ENCODE results near the gene PLD4.

PLD4 gene

GRCh38 chr14:104957146-104958113 lies 32.8 kb downstream of the PLD4 start:
- no peak for DNase-seq

- DNase-seq = no peak
Measured at GRCh38 chr14:104964546-104964945, 39.9 kb downstream of the PLD4 start.

- DNase-seq = no peak
Measured at GRCh38 chr14:104965561-104966231, 41.0 kb downstream of the PLD4 start.

- DNase-seq = no peak
Measured at GRCh38 chr14:104966261-104966865, 41.7 kb downstream of the PLD4 start.

GRCh38 chr14:104966981-104967385 lies 42.3 kb downstream of the PLD4 start:
- no peak for DNase-seq

- no peak for DNase-seq
Measured at GRCh38 chr14:104967386-104968152, 42.9 kb downstream of the PLD4 start.

GRCh38 chr14:104968153-104968527 lies 43.5 kb downstream of the PLD4 start:
- no peak for DNase-seq

GRCh38 chr14:104968541-104969401 lies 44.1 kb downstream of the PLD4 start:
- DNase-seq = no peak

- no peak for DNase-seq
Measured at GRCh38 chr14:104969741-104970230, 45.1 kb downstream of the PLD4 start.

GRCh38 chr14:104970231-104971068 lies 45.8 kb downstream of the PLD4 start:
- DNase-seq = no peak

GRCh38 chr14:104971447-104972240 lies 47.0 kb downstream of the PLD4 start:
- no peak for DNase-seq

- DNase-seq = no peak
Measured at GRCh38 chr14:104972301-104973134, 47.8 kb downstream of the PLD4 start.

- no peak for DNase-seq
Measured at GRCh38 chr14:104973135-104973384, 48.4 kb downstream of the PLD4 start.

- no peak for DNase-seq
Measured at GRCh38 chr14:104973385-104974145, 48.9 kb downstream of the PLD4 start.

GRCh38 chr14:104974146-104974541 lies 49.5 kb downstream of the PLD4 start:
- no peak for DNase-seq

GRCh38 chr14:104974665-104975390 lies 50.1 kb downstream of the PLD4 start:
- no peak for DNase-seq

- DNase-seq = no peak
Measured at GRCh38 chr14:104975481-104976197, 51.0 kb downstream of the PLD4 start.

Data from stimulated activated CD4-positive, alpha-beta T cell treated with anti-CD3 and anti-CD28 coated beads, Interleukin-4, amount 100 ng/mL, for 24 hours (primary cell).